H1 (cell line): ENCODE results near the gene BRD4.

Experiments
- SP1 ChIP-seq: IDR thresholded peaks from 2 replicates; pipeline ENCODE4 v1.6.1; 2011; ENCODE audit warnings: low read depth, low read length
- SP4 ChIP-seq: IDR thresholded peaks from 2 replicates; pipeline ENCODE4 v1.6.1; 2012; ENCODE audit warnings: low read length, inconsistent platforms
- YY1 ChIP-seq: IDR thresholded peaks from 2 replicates; pipeline ENCODE4 v1.6.1; 2011; ENCODE audit warnings: low read depth, mild to moderate bottlenecking, low read length

DNA sequence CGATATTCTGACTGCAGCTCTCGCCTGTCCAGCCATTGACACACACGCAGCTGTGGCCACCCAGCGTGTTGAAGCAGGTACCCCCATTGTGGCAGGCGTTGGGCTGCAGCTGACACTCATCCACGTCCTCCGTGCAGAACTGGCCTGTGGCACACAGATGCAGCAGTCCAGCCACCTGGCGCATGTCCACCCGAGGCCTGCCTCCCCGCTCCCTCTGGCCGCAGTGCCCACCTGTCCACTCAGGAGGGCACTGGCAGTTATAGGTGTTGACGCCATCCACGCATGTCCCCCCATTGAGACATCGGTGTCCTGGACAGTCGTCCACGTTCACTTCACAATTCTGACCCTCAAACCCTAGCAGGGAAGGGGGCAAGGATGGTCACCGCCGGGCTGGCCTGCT lies 140.8 kb downstream of the BRD4 start:
- TF ChIP-seq SP4 (no peak), YY1 (no peak), SP1 (no peak)
